Measurements from ENCODE around the gene TMEM9B. TPM values are rescaled to one million over a fixed set of nuclear protein-coding genes. Genes with fewer than 3 reads are reported as not detected.

Gene TMEM9B
- total and polyA plus RNA-seq, 9 of the 15 experiments (the other 6 are each of a cell fraction or from before 2014, with no cell fraction given) = 7.7 to 20.0 (median 14.0) TPM

DNA sequence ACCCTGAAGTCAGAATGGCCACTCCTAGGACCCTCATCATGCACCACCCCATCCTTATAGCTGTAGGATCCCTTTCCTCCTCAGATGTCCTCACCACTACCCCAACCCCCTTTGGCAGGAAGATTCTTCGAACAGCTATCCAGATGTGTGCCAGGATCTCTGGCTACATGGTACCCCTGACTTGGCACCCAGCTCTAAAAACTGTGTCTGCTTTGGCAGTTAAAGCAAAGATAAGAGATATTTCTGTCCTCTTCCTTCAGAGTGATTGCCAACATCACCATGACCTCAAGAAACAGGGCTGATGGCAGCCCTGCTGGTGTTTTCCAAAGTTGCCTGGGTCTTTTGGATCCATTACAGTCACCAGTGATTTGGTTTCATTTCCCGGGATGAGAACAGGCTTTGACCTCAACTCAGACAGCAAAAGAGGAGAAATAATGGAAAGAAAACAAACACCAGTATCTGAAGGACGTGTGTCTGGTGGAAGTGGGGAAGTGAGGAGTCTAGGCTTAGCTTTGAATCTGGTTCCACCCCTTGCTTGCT lies 43.8 kb upstream of the TMEM9B start:
- Histone ChIP-seq H3K4me3 (no peak overlapping the region), H3K79me2 (ENCODE audit: control insufficient read depth, insufficient read depth, low read length) (peaks cover under 1% of the 10 kb centered on the region; the same call in 1 of the 3 replicates), H3K4me1 (replicated peaks in 1 of 2; ENCODE audit: control insufficient read depth in 2 of 2, insufficient read depth in 2 of 2, low read length in 2 of 2) (peaks cover 3 to 15% of the 10 kb centered on the region in 2 experiments; a peak in 3 of 5 replicates), H3K27ac (ENCODE audit: extremely low read depth, low read depth, low read length) (no peak overlapping the region), H2AFZ (ENCODE audit: low read depth, low read length) (no peak overlapping the region), H4K20me1 (replicated peaks; ENCODE audit: control insufficient read depth, insufficient read depth, low read length) (no peaks in the 10 kb centered on the region; the same call in 1 of the 2 replicates), H3K9me3 (replicated peaks; ENCODE audit: control insufficient read depth, insufficient read depth, low read depth, low read length) (no peaks in the 10 kb centered on the region), H3K36me3 (ENCODE audit: control insufficient read depth, insufficient read depth, low read length) (no peaks in the 10 kb centered on the region), H3K9me1 (ENCODE audit: control insufficient read depth, insufficient read depth, low read length) (no peaks in the 10 kb centered on the region), H3K27me3 (ENCODE audit: control insufficient read depth in 2 of 2, insufficient read depth in 2 of 2, low read length in 2 of 2) (no peaks in the 10 kb centered on the region; a peak in 2 of 5 replicates), H3K4me2 (ENCODE audit: insufficient read depth, low read length) (no peak overlapping the region), H3K9ac (ENCODE audit: insufficient read depth in 1 of 2, low read depth in 2 of 2, low read length in 2 of 2) (no peak overlapping the region)
- CTCF ChIA-PET (ENCODE audit: low intra/inter-chr PET ratio) = no interaction called here
- TF ChIP-seq FOXA3 (CRISPR knock-in tag; conservative IDR thresholded peaks at IDR 0.05 in 1 of 2, IDR thresholded peaks at IDR 0.05 in 1 of 2) = no peak
- POLR2A ChIA-PET = interaction anchor here (0.9 kb wide), 1 partner anchor 11 kb away, joined by 3 read pairs; no protein-coding TSS in a partner anchor
- intact Hi-C loops (cut with micrococcal nuclease) (no loop called here), in situ Hi-C loops (cut with MboI) (no loop called here)
- WGBS (ENCODE audit: insufficient coverage, low coverage, missing lambda C conversion rate) = 5% methylated on average over 3 of the region's 3 CpGs
- FAIRE-seq (no peak), DNase-seq (ENCODE audit: extremely low read depth in 1 of 4, low spot score in 3 of 4) (no peak), ATAC-seq (no peak)
- no TSS peak for BruUV-seq (replicated peaks)

DNA sequence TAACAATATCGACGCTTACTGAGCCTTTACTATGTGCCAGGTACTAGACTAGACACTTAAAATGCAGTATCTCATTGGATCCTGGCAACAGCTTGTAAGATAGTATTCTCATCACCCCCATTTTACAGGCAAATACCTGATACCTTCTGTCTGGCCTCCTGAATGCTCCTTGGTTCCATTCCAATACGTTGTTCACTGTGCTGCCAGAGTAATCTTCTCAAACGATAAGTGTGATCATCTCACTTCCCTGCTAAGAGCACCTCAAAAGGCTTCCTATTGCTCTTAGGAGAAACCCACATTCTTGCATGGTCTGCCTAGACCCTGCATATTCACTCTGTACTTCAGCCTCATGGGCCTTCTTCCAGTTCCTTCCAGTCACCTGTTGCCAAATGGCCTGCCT lies 40.8 kb upstream of the TMEM9B start:
- FAIRE-seq (no peak), DNase-seq (ENCODE audit: extremely low read depth in 1 of 4, low spot score in 3 of 4) (no peak), ATAC-seq (no peak)
- no peaks in the 10 kb centered on the region; a peak in 2 of 5 replicates for H3K27me3 ChIP-seq (ENCODE audit: control insufficient read depth in 2 of 2, insufficient read depth in 2 of 2, low read length in 2 of 2)
- ChIA-PET POLR2A (no interaction called here), CTCF (ENCODE audit: low intra/inter-chr PET ratio) (interaction anchor here (0.6 kb wide), 1 partner anchor 690 kb away, joined by 3 read pairs; no protein-coding TSS in a partner anchor)
- H3K4me2 ChIP-seq (ENCODE audit: insufficient read depth, low read length) = no peak overlapping the region
- no peaks in the 10 kb centered on the region; the same call in 1 of the 2 replicates for H4K20me1 ChIP-seq (replicated peaks; ENCODE audit: control insufficient read depth, insufficient read depth, low read length)
- no peak for TF ChIP-seq PTBP1 (IDR thresholded peaks at IDR 0.05; ENCODE audit: low read depth, low read length)
- TF ChIP-seq, protein P1, sequence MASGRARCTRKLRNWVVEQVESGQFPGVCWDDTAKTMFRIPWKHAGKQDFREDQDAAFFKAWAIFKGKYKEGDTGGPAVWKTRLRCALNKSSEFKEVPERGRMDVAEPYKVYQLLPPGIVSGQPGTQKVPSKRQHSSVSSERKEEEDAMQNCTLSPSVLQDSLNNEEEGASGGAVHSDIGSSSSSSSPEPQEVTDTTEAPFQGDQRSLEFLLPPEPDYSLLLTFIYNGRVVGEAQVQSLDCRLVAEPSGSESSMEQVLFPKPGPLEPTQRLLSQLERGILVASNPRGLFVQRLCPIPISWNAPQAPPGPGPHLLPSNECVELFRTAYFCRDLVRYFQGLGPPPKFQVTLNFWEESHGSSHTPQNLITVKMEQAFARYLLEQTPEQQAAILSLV (tag; IDR thresholded peaks at IDR 0.05) = no peak
- H3K9me1 ChIP-seq (ENCODE audit: control insufficient read depth, insufficient read depth, low read length) = no peaks in the 10 kb centered on the region
- H3K9ac ChIP-seq (ENCODE audit: insufficient read depth in 1 of 2, low read depth in 2 of 2, low read length in 2 of 2) = no peak overlapping the region
- in situ Hi-C loops (cut with MboI) = no loop called here
- H3K4me1 ChIP-seq (replicated peaks in 1 of 2; ENCODE audit: control insufficient read depth in 2 of 2, insufficient read depth in 2 of 2, low read length in 2 of 2) = peaks cover 15 to 23% of the 10 kb centered on the region in 2 experiments
- no peaks in the 10 kb centered on the region for H3K9me3 ChIP-seq (replicated peaks; ENCODE audit: control insufficient read depth, insufficient read depth, low read depth, low read length)
- intact Hi-C loops (cut with micrococcal nuclease) = no loop called here
- H3K27ac ChIP-seq (ENCODE audit: extremely low read depth, low read depth, low read length) = no peak overlapping the region
- peaks cover 4% of the 10 kb centered on the region; the same call in 1 of the 3 replicates for H3K79me2 ChIP-seq (ENCODE audit: control insufficient read depth, insufficient read depth, low read length)
- no peaks in the 10 kb centered on the region for H3K36me3 ChIP-seq (ENCODE audit: control insufficient read depth, insufficient read depth, low read length)
- BruUV-seq (replicated peaks) = no TSS peak
- WGBS (ENCODE audit: insufficient coverage, low coverage, missing lambda C conversion rate) = 21% methylated on average over 4 of the region's 4 CpGs
- H2AFZ ChIP-seq (ENCODE audit: low read depth, low read length) = no peak overlapping the region
- H3K4me3 ChIP-seq = no peak overlapping the region

Data from K562 (cell line).